Stomach (tissue), 9 donors: ENCODE measurements around the gene PIEZO1. TPM values are rescaled to one million over a fixed set of nuclear protein-coding genes. Genes with fewer than 3 reads are reported as not detected.

Source experiments
- DNase-seq, 2 donors: peaks; one replicate each; pipeline versions ENCODE4 v3.0.0 to v3.0.0-alpha.2; 2013 to 2019
- H3K27ac ChIP-seq, 5 donors: fragments of 200-600 bp in 4 of 5; sonication (generic) in 4 of 5; one replicate each; pipeline ENCODE4 v1.5.1; 2013 to 2019; ENCODE audit warnings: mild to moderate bottlenecking in 1 of 5, moderate library complexity in 1 of 5
- H3K27me3 ChIP-seq, 3 donors: fragments of 200-600 bp; sonication (generic); one replicate each; pipeline ENCODE4 v1.5.1; 2017 to 2019; ENCODE audit warnings: mixed run types in 1 of 3
- H3K36me3 ChIP-seq, 4 donors: fragments of 200-600 bp; sonication (generic); 1 replicate in 3 of 4; 2 replicates in 1 of 4; pipeline ENCODE4 v1.5.1; 2016 to 2019
- H3K4me1 ChIP-seq, 4 donors: fragments of 200-600 bp; sonication (generic); one replicate each; pipeline ENCODE4 v1.5.1; 2016 to 2019
- H3K4me3 ChIP-seq, 4 donors: fragments of 200-600 bp; sonication (generic) in 3 of 4; one replicate each; pipeline ENCODE4 v1.5.1; 2016 to 2019; ENCODE audit warnings: mild to moderate bottlenecking in 1 of 4
- H3K9me3 ChIP-seq, 4 donors: fragments of 200-600 bp; sonication (generic); one replicate each; pipeline ENCODE4 v1.5.1; 2016 to 2019
- CTCF ChIP-seq, 7 experiments: fragments of 450-650 bp in 4 of 7; fragments of 200-600 bp in 3 of 7; sonication (generic) in 3 of 7; IDR thresholded peaks; one replicate each; pipeline ENCODE4 v1.5.1; 2016 to 2019; ENCODE audit warnings: antibody characterized with exemption in 7 of 7, control low read depth in 2 of 7, mild to moderate bottlenecking in 1 of 7
- EP300 ChIP-seq: sonication (generic); formaldehyde crosslinking; IDR thresholded peaks from one replicate; pipeline ENCODE4 v1.6.1; 2017; ENCODE audit warnings: antibody characterized with exemption
- POLR2A ChIP-seq, 4 donors: fragments of 450-650 bp; IDR thresholded peaks; one replicate each; pipeline ENCODE4 v1.6.1; 2016; ENCODE audit warnings: antibody characterized with exemption in 4 of 4, control low read depth in 2 of 4, mild to moderate bottlenecking in 1 of 4, moderate library complexity in 1 of 4
- POLR2AphosphoS5 ChIP-seq, 3 donors: sonication (generic); formaldehyde crosslinking; IDR thresholded peaks; one replicate each; pipeline ENCODE4 v1.6.1; 2016; ENCODE audit warnings: antibody characterized with exemption in 3 of 3
- WGBS, 5 donors: extraction: QIAGEN DNeasy Blood & Tissue Kit in 3 of 5; methylation state at CpG; one replicate each; pipeline versions ENCODE4 v1.1.5 to v1.1.7; 2013 to 2018; 5-methylcytosine and 5-hydroxymethylcytosine counted together
- intact Hi-C: fragments of 100-400 bp; cut with DNase I; formaldehyde crosslinking; loops from one replicate; pipeline ENCODE4 v1.15.1; 2023; ENCODE audit warnings: low total_unique reads
- polyA plus RNA-seq, 3 donors: library from polyadenylated mRNA; stranded (reverse); fragments of 200-250 nt; gene quantifications; one replicate each; pipeline ENCODE4 v1.2.3, GENCODE V29; 2013
- total RNA-seq, 5 donors: library from RNA; depleted of rRNA; stranded (reverse); fragments of >200 nt; gene quantifications; one replicate each; pipeline versions ENCODE4 v1.1.0 to v1.2.3, GENCODE V29; 2014 to 2016
- donor health status: healthy with polysubstance abuse.
- donor health status: Bipolar disorder and iron deficiency.
- donor health status: healthy.

PIEZO1 gene
- total and polyA plus RNA-seq, 8 donors = 43.7 to 171 (median 115) TPM

- WGBS, 5 donors = 90 to 95% (median 92%) methylated on average over 19 to 24 of the region's 24 CpGs
- TF ChIP-seq EP300 = no peak
- no peak for TF ChIP-seq POLR2AphosphoS5 (IDR thresholded peaks at IDR 0.05)
- no peak for TF ChIP-seq CTCF (IDR thresholded peaks at IDR 0.05)
- TF ChIP-seq POLR2A (IDR thresholded peaks at IDR 0.05) = no peak
Observed at GRCh38 chr16:88822281-88823040, 37.4 kb upstream of the PIEZO1 start.

GRCh38 chr16:88821168-88821850 is 36.3 kb upstream of the PIEZO1 start:
- WGBS, 5 donors = 80 to 93% (median 88%) methylated on average over 15 to 22 of the region's 22 CpGs
- H3K27me3 ChIP-seq = no peaks in the 10 kb centered on the region
- intact Hi-C loops = no loop called here
- H3K36me3 ChIP-seq = peaks cover 7 to 60% (median 52%) of the 10 kb centered on the region in 4 donors
- no peak overlapping the region for H3K27ac ChIP-seq
- TF ChIP-seq POLR2AphosphoS5 (IDR thresholded peaks at IDR 0.05) (no peak), POLR2A (IDR thresholded peaks at IDR 0.05) (no peak), CTCF (IDR thresholded peaks at IDR 0.05) (no peak), EP300 (no peak)
- DNase-seq = no peak
- no peaks in the 10 kb centered on the region for H3K9me3 ChIP-seq
- H3K4me3 ChIP-seq = no peak overlapping the region
- peaks cover 0 to 5% (median under 1%) of the 10 kb centered on the region in 4 donors for H3K4me1 ChIP-seq

More at GRCh38 chr16:88822281-88823040, 37.4 kb upstream of the PIEZO1 start:
- DNase-seq = no peak
- Histone ChIP-seq H3K9me3 (no peaks in the 10 kb centered on the region), H3K27me3 (no peaks in the 10 kb centered on the region), H3K36me3 (peaks cover 7 to 71% (median 62%) of the 10 kb centered on the region in 4 donors), H3K27ac (no peak overlapping the region), H3K4me3 (no peak overlapping the region), H3K4me1 (peaks cover 0 to 4% (median 0%) of the 10 kb centered on the region in 4 donors)
- intact Hi-C loops = no loop called here

- Histone ChIP-seq H3K36me3 (peaks cover 7 to 53% (median 47%) of the 10 kb centered on the region in 4 donors), H3K9me3 (no peaks in the 10 kb centered on the region), H3K27me3 (no peaks in the 10 kb centered on the region), H3K4me1 (peaks cover 0 to 7% (median 5%) of the 10 kb centered on the region in 4 donors), H3K4me3 (no peak overlapping the region), H3K27ac (no peak overlapping the region)
- intact Hi-C loops = no loop called here
- DNase-seq = no peak
- TF ChIP-seq POLR2AphosphoS5 (IDR thresholded peaks at IDR 0.05) = no peak
- no peak for TF ChIP-seq EP300
- TF ChIP-seq POLR2A (IDR thresholded peaks at IDR 0.05) = no peak
- no peak for TF ChIP-seq CTCF (IDR thresholded peaks at IDR 0.05)
- 73 to 91% (median 86%) methylated on average over 7 to 20 of the region's 20 CpGs for WGBS, 5 donors
Observed at GRCh38 chr16:88820385-88821025, 35.5 kb upstream of the PIEZO1 start.

- intact Hi-C loops = no loop called here
- H3K4me3 ChIP-seq = no peak overlapping the region
- peaks cover 7 to 41% (median 38%) of the 10 kb centered on the region in 4 donors for H3K36me3 ChIP-seq
- peaks cover 0 to 7% (median 5%) of the 10 kb centered on the region in 4 donors for H3K4me1 ChIP-seq
- TF ChIP-seq EP300 = no peak
- TF ChIP-seq CTCF (IDR thresholded peaks at IDR 0.05) = no peak
- TF ChIP-seq POLR2AphosphoS5 (IDR thresholded peaks at IDR 0.05) = no peak
- TF ChIP-seq POLR2A (IDR thresholded peaks at IDR 0.05) = no peak
- no peak overlapping the region for H3K27ac ChIP-seq
- no peaks in the 10 kb centered on the region for H3K9me3 ChIP-seq
- WGBS, 5 donors = 80 to 90% (median 85%) methylated on average over 13 to 16 of the region's 16 CpGs
- H3K27me3 ChIP-seq = no peaks in the 10 kb centered on the region
- DNase-seq = no peak
Observed at GRCh38 chr16:88819126-88819525, 34.1 kb upstream of the PIEZO1 start.
